Activated naive CD4-positive, alpha-beta T cell treated with anti-CD3 and anti-CD28 coated beads for 36 hours (primary cell): ENCODE data around the gene FGFR4. TPM values are rescaled to one million over a fixed set of nuclear protein-coding genes. Genes with fewer than 3 reads are reported as not detected.
"Not testable (repeated sequence)": the region's sequence is repeated elsewhere in the genome, so short reads cannot be mapped to it uniquely, and the experiment has no call there.

Experiments
- CTCF ChIA-PET: fragments of 350-600 bp; sonication (Branson Sonifier 250); formaldehyde crosslinking; loops from one replicate; lab custom pipeline; 2021; ENCODE audit warnings: antibody characterized with exemption; lab: Charles Lee
- DNase-seq: peaks from one replicate; pipeline ENCODE4 v3.0.0-alpha.2; 2020
- H3K27ac Mint-ChIP-seq: one replicate; pipeline ENCODE4 v1.8.0; 2021; ENCODE audit warnings: mild to moderate bottlenecking, mixed read lengths
- H3K27me3 Mint-ChIP-seq: one replicate; pipeline ENCODE4 v1.8.0; 2021; ENCODE audit warnings: low read depth, mixed read lengths
- H3K36me3 Mint-ChIP-seq: one replicate; pipeline ENCODE4 v1.8.0; 2021; ENCODE audit warnings: low read depth, mixed read lengths
- H3K4me1 Mint-ChIP-seq: one replicate; pipeline ENCODE4 v1.8.0; 2021; ENCODE audit warnings: low read depth, mixed read lengths
- H3K4me3 Mint-ChIP-seq: one replicate; pipeline ENCODE4 v1.8.0; 2021; ENCODE audit warnings: mild to moderate bottlenecking, moderate library complexity, mixed read lengths
- H3K9me3 Mint-ChIP-seq: one replicate; pipeline ENCODE4 v1.8.0; 2021; ENCODE audit warnings: mixed read lengths
- intact Hi-C: fragments of 100-400 bp; cut with micrococcal nuclease; formaldehyde crosslinking; loops from one replicate; pipeline ENCODE4 v1.15.1; 2023
- total RNA-seq, 2 experiments: library from RNA; stranded (reverse); gene quantifications; one replicate each; pipeline ENCODE4 v1.2.3, GENCODE V29; 2021

Gene FGFR4
- total RNA-seq: 1 to 10 TPM in 1 of 2 experiments, under 1 TPM in 1; 0.95 to 1.3 TPM

- peak; percentile 63 for DNase-seq
- no peaks in the 10 kb centered on the region for H3K36me3 Mint-ChIP-seq
- H3K9me3 Mint-ChIP-seq: no peaks in the 10 kb centered on the region
- peak within 1 kb of the TSS; percentile 62 for H3K4me3 Mint-ChIP-seq
- intact Hi-C loops: no loop called here
- CTCF ChIA-PET: interaction anchor here (1.0 to 3.1 kb wide), 8 partner anchors 11 to 426 kb away, joined by 3 to 46 read pairs (median 4); no protein-coding TSS in a partner anchor
- peaks cover 4% of the 10 kb centered on the region for H3K4me1 Mint-ChIP-seq
- peaks cover 5% of the 10 kb centered on the region for H3K27me3 Mint-ChIP-seq
- no peak within 1 kb of the TSS for H3K27ac Mint-ChIP-seq
These were observed at the start of gene FGFR4 for GRCh38 chr5:177086654-177087397. Gene FGFR4 (plus strand): TSS chr5:177086915. CDS start chr5:177089603, 2,688 bp downstream.

GRCh38 chr5:177036921-177037320 is 49.8 kb upstream of the FGFR4 start:
- CTCF ChIA-PET: interaction anchor here (1.1 kb wide), 1 partner anchor 35 kb away, joined by 3 read pairs; no protein-coding TSS in a partner anchor
- Mint-ChIP-seq H3K4me3 (no peak overlapping the region), H3K4me1 (peaks cover 18% of the 10 kb centered on the region), H3K27ac (no peak overlapping the region), H3K27me3 (no peaks in the 10 kb centered on the region), H3K36me3 (peaks cover 11% of the 10 kb centered on the region), H3K9me3 (no peaks in the 10 kb centered on the region)
- DNase-seq: no peak
- intact Hi-C loops: no loop called here

GRCh38 chr5:177040814-177041420 is 45.8 kb upstream of the FGFR4 start:
- Mint-ChIP-seq H3K4me1 (peaks cover 9% of the 10 kb centered on the region), H3K4me3 (no peak overlapping the region), H3K36me3 (peaks cover 19% of the 10 kb centered on the region), H3K27me3 (no peaks in the 10 kb centered on the region), H3K27ac (no peak overlapping the region), H3K9me3 (no peaks in the 10 kb centered on the region)
- CTCF ChIA-PET: no interaction called here
- intact Hi-C loops: no loop called here
- DNase-seq: no peak

- Mint-ChIP-seq H3K36me3 (peaks cover 16% of the 10 kb centered on the region), H3K27ac (no peak overlapping the region), H3K4me3 (no peak overlapping the region), H3K27me3 (no peaks in the 10 kb centered on the region), H3K9me3 (no peaks in the 10 kb centered on the region), H3K4me1 (peaks cover 3% of the 10 kb centered on the region)
- no peak for DNase-seq
- CTCF ChIA-PET: no interaction called here
- intact Hi-C loops: no loop called here
These were observed 44.8 kb upstream of the FGFR4 start for GRCh38 chr5:177041936-177042335.

- CTCF ChIA-PET: interaction anchor here (1.1 kb wide), 1 partner anchor 26 kb away, joined by 4 read pairs; no protein-coding TSS in a partner anchor
- Mint-ChIP-seq H3K27me3 (no peaks in the 10 kb centered on the region), H3K4me1 (peaks cover 3% of the 10 kb centered on the region), H3K36me3 (peaks cover 18% of the 10 kb centered on the region), H3K27ac (no peak overlapping the region), H3K9me3 (no peaks in the 10 kb centered on the region), H3K4me3 (no peak overlapping the region)
- DNase-seq: no peak
- intact Hi-C loops: no loop called here
These were observed 43.6 kb upstream of the FGFR4 start for GRCh38 chr5:177043114-177043513.

GRCh38 chr5:177043958-177044357 is 42.8 kb upstream of the FGFR4 start:
- H3K4me1 Mint-ChIP-seq: peaks cover 3% of the 10 kb centered on the region
- no peak for DNase-seq
- H3K9me3 Mint-ChIP-seq: no peaks in the 10 kb centered on the region
- intact Hi-C loops: no loop called here
- peaks cover 18% of the 10 kb centered on the region for H3K36me3 Mint-ChIP-seq
- H3K27ac Mint-ChIP-seq: no peak overlapping the region
- H3K4me3 Mint-ChIP-seq: no peak overlapping the region
- CTCF ChIA-PET: interaction anchor here (1.1 to 1.2 kb wide), 3 partner anchors 25 to 383 kb away, joined by 3 to 4 read pairs (median 4); partner anchors contain the start of gene UIMC1
- H3K27me3 Mint-ChIP-seq: no peaks in the 10 kb centered on the region

GRCh38 chr5:177044641-177045040 is 42.1 kb upstream of the FGFR4 start:
- no peaks in the 10 kb centered on the region for H3K9me3 Mint-ChIP-seq
- CTCF ChIA-PET: interaction anchor here (0.6 to 1.2 kb wide), 3 partner anchors 17 to 384 kb away, joined by 3 to 4 read pairs (median 3); partner anchors contain the start of gene UIMC1
- no peaks in the 10 kb centered on the region for H3K27me3 Mint-ChIP-seq
- H3K4me1 Mint-ChIP-seq: peaks cover 3% of the 10 kb centered on the region
- DNase-seq: no peak
- no peak overlapping the region for H3K4me3 Mint-ChIP-seq
- peaks cover 21% of the 10 kb centered on the region for H3K36me3 Mint-ChIP-seq
- H3K27ac Mint-ChIP-seq: no peak overlapping the region
- intact Hi-C loops: no loop called here

- Mint-ChIP-seq H3K36me3 (peaks cover 23% of the 10 kb centered on the region), H3K4me3 (no peak overlapping the region), H3K9me3 (no peaks in the 10 kb centered on the region), H3K27ac (no peak overlapping the region), H3K27me3 (no peaks in the 10 kb centered on the region), H3K4me1 (no peaks in the 10 kb centered on the region)
- intact Hi-C loops: no loop called here
- CTCF ChIA-PET: no interaction called here
- no peak for DNase-seq
These were observed 41.1 kb upstream of the FGFR4 start for GRCh38 chr5:177045631-177046030.

- H3K27ac Mint-ChIP-seq, H3K9me3 Mint-ChIP-seq, H3K4me3 Mint-ChIP-seq, H3K27me3 Mint-ChIP-seq, DNase-seq, intact Hi-C loops, CTCF ChIA-PET, H3K4me1 Mint-ChIP-seq: not testable (repeated sequence)
- peaks cover 28% of the 10 kb centered on the region for H3K36me3 Mint-ChIP-seq
These were observed 38.2 kb upstream of the FGFR4 start for GRCh38 chr5:177048531-177048930.

- CTCF ChIA-PET: no interaction called here
- DNase-seq: peak; percentile 22
- H3K4me3 Mint-ChIP-seq: no peak overlapping the region
These were observed 37.4 kb upstream of the FGFR4 start for GRCh38 chr5:177049285-177049684.

GRCh38 chr5:177064500-177065277 is 22.0 kb upstream of the FGFR4 start:
- CTCF ChIA-PET: interaction anchor here (0.7 kb wide), 1 partner anchor 272 kb away, joined by 4 read pairs; no protein-coding TSS in a partner anchor
- no peaks in the 10 kb centered on the region for H3K9me3 Mint-ChIP-seq
- intact Hi-C loops: no loop called here
- H3K27ac Mint-ChIP-seq: no peak overlapping the region
- DNase-seq: no peak
- no peaks in the 10 kb centered on the region for H3K4me1 Mint-ChIP-seq
- no peaks in the 10 kb centered on the region for H3K27me3 Mint-ChIP-seq
- no peak overlapping the region for H3K4me3 Mint-ChIP-seq
- H3K36me3 Mint-ChIP-seq: peaks cover 11% of the 10 kb centered on the region

More at GRCh38 chr5:177049285-177049684, 37.4 kb upstream of the FGFR4 start:
- Mint-ChIP-seq H3K9me3 (no peaks in the 10 kb centered on the region), H3K4me1 (no peaks in the 10 kb centered on the region), H3K27ac (no peak overlapping the region), H3K36me3 (peaks cover 21% of the 10 kb centered on the region), H3K27me3 (no peaks in the 10 kb centered on the region)
- intact Hi-C loops: no loop called here

- intact Hi-C loops: no loop called here
- Mint-ChIP-seq H3K27ac (no peak overlapping the region), H3K4me3 (no peak overlapping the region), H3K27me3 (no peaks in the 10 kb centered on the region), H3K4me1 (no peaks in the 10 kb centered on the region), H3K9me3 (no peaks in the 10 kb centered on the region), H3K36me3 (peaks cover 10% of the 10 kb centered on the region)
- DNase-seq: no peak
- CTCF ChIA-PET: interaction anchor here (0.7 kb wide), 2 partner anchors 8 to 273 kb away, joined by 4 read pairs; no protein-coding TSS in a partner anchor
These were observed 21.2 kb upstream of the FGFR4 start for GRCh38 chr5:177065491-177065890.
